GM12872 (cell line): Measurements from ENCODE around the gene CDK8.

Experiments
- TF ChIP-seq, protein P1 (sequence below): IDR thresholded peaks from 3 replicates; pipeline ENCODE4 v1.5.1; 2011; ENCODE audit warnings: low read depth, mild to moderate bottlenecking, low read length, moderate library complexity; ENCODE audit not compliant: insufficient read depth

CDK8 gene

DNA sequence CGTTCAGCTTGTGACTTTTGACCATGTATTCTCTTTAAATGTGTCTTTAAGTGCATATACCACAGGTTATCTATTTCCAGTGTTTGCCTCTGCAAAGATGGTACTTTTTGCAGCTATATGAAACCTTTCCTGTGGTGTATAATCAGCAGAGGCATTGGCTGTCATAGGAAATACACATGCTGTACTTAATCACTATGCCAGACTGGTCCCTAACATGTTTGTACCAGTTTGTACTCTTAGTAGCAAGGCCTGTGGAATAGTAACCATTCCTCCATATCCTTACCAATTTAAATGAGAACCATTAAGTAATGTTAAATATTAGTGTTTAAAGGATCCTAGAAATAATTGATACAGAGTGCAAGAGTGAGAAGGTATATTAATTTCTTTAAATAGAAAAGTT, 69.8 kb downstream of the CDK8 start:
- TF ChIP-seq, protein P1, sequence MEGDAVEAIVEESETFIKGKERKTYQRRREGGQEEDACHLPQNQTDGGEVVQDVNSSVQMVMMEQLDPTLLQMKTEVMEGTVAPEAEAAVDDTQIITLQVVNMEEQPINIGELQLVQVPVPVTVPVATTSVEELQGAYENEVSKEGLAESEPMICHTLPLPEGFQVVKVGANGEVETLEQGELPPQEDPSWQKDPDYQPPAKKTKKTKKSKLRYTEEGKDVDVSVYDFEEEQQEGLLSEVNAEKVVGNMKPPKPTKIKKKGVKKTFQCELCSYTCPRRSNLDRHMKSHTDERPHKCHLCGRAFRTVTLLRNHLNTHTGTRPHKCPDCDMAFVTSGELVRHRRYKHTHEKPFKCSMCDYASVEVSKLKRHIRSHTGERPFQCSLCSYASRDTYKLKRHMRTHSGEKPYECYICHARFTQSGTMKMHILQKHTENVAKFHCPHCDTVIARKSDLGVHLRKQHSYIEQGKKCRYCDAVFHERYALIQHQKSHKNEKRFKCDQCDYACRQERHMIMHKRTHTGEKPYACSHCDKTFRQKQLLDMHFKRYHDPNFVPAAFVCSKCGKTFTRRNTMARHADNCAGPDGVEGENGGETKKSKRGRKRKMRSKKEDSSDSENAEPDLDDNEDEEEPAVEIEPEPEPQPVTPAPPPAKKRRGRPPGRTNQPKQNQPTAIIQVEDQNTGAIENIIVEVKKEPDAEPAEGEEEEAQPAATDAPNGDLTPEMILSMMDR, result no peak

DNA sequence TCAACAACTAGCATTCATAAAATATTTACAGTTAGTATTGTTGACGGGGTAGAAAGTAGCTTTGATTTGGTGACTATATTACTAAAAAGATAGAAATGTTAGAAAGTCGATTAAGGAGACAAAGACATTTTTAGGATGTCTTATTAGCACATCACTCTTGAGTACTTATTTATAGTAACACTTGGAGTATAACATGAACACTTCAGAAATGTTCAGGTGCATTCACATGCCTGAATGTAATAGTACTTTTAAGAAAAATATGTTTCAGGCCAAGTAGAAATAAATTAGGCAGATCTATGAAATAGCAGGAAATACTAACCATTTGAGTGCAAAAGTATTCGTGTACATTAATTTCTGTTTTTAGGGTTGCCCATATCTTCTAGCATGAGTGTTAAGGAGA, 70.4 kb downstream of the CDK8 start:
- TF ChIP-seq, protein P1, result no peak

DNA sequence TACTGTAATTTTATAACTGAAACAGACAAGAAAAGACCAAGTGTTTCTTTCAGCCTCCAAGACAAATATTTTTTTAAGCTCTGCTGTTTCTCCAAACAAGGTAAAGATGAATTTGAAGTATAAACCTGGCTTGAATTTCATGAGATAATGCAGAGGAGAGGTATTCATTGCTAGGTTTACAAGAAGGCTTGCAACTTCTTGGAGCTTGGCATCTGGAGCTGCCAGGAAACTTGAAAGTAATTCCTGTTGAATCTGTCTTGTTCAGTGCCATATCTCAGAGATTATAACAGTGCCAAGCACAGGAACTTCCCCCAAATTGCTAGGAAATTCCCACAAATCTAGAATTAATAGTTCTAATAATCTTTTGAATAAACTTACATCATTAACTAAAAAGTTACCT, 70.9 kb downstream of the CDK8 start:
- TF ChIP-seq, protein P1, result no peak

DNA sequence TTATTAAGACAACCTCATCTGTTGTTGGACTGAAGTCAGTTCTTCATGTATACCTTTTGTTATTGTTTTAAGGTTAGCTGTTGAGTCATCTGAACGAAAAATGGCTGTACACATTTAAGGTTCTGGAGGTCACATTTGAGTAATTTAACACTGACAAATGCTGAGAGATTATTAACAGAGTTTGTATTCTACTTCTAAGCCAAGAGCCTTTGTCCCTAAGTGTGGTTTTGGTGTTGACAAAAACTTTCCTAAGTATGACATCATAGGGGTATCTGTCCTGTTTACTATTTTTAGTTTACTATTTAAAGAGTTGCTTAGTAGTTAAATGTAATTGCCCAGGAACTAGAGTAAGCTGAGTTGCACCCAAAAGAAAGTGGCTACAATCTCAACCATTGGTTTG, 71.9 kb downstream of the CDK8 start:
- TF ChIP-seq, protein P1, result no peak

DNA sequence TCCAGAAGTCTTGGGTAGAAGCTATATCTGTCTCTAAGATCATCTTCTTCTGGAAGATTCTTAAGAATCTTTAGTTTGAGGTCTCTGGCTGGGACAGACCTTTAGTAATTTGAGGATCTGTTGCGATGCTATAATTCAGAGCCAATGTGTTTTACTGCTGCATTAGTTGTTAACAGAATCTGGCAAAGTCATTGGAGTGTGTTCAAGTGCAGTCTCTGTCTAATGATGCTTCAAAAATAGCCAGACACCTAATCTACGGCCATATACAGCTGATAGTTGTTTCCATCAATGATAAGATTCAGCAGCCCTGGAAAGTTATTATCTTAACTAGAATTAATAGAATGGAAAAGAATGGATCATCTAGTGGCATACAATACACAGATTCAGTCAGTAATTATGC, 72.6 kb downstream of the CDK8 start:
- TF ChIP-seq, protein P1, result no peak

DNA sequence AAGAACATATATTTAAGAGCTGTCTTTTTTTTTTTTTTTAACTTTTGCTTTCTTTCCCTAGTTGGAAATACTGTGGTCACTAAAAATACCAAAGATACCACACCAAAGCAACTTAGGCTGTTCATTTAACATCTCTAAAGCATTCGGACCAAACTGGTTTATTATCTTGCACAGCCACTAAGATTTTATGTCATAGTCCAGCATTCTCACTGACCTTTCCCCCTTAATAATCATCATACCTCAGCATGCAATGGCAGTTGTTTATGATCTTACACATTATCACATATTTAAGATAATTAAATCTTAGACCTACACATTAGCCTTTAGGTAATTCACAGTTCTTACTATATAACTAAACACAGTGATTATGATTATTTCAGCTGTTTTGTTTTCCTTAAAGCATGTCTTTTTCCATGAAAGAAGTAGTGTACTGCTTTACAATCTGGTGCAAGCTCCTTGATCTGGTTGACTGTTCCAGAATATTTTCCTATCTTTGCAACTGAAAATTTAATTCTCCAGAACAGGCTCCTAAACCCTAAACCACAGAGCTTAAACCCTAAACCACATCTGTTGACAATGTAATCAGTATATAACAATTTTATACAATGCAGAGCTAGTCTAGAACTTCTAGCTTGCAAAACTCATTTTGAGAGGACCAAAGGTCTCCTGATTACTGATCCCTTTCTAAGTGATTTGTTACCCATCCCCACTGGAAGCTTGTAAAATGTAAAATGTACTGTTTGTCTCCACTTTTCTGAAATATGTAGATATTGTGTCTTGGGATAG, 74.2 kb downstream of the CDK8 start:
- TF ChIP-seq, protein P1, result no peak

DNA sequence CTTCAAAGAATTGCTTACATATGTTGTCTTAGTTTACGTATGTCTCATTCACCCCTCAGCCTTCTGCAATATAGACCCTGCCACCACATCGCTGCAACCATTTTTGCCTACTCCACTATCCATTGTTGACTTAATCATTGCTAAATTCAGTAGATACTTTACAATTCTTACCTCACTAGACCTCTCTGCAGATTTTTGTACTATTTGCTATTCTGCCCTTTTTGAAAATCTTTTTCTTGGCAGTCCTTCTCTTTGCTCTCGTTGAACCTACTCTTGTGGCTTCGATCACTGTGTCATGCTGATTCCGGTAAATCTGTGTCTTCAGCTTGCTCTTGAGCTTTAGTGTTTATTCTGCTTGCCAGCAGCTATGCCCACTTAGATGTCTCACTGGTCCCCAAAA, 81.2 kb downstream of the CDK8 start:
- TF ChIP-seq, protein P1, result no peak

DNA sequence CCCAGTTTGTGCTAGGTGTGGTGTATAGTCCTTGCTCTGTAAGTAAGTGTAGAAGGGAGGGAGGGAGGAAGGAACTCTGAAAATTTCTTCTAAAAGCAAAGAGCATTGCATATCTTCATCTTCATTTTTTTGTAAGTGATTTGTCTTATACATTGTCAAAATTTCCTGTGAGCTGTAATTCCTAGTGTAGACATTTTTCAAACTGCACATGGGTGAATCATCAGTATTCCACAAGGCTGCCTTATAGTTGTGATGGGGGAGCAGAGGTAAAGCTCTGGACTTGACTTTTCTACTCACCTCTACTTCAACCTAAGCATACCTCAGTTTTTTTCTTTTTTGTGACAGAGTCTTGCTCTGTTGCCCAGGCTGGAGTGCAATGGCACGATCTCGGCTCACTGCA, 86.9 kb downstream of the CDK8 start:
- TF ChIP-seq, protein P1, result no peak
